GM21737 (cell line): Measurements from ENCODE around the gene RBMS3.

Source experiments
- ATAC-seq: cut with Tn5 transposase; IDR thresholded peaks from one replicate; pipeline ENCODE4 v1.9.1; 2021; ENCODE audit warnings: mild to moderate bottlenecking, moderate library complexity; ENCODE audit not compliant: unreplicated experiment

RBMS3 gene

DNA sequence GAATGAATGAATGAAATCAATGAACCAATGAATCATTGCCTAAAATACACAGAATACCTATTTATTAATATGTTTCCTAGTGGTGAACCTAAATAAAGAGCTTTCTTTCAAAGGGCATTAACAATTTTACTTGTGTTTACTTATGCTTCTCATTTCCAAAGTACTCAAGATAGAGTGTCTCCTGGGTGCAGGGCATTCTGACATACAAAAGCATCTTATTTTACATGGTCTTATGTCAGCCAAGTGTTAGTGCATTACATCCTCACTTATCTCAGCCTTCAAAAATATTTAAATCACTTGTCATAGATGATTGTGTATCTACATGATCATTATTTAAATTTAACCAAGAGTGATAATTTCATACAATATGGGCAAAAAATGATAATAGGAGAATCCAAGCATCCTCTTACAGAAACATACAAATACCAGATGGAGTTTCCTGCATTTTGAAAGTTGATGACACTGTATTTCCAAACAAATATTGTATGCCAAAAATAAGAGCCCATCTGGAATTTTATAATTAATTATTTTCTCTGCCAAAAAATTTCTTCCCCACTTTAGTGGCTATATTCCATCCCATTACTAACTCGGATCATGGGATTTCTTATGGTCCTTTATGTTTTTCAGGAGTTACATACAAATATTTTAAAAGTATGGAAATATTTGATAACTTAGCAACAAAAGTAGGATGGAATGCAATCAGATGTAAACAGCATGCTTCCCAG lies 279.0 kb downstream of the RBMS3 start:
- ATAC-seq, result no peak

DNA sequence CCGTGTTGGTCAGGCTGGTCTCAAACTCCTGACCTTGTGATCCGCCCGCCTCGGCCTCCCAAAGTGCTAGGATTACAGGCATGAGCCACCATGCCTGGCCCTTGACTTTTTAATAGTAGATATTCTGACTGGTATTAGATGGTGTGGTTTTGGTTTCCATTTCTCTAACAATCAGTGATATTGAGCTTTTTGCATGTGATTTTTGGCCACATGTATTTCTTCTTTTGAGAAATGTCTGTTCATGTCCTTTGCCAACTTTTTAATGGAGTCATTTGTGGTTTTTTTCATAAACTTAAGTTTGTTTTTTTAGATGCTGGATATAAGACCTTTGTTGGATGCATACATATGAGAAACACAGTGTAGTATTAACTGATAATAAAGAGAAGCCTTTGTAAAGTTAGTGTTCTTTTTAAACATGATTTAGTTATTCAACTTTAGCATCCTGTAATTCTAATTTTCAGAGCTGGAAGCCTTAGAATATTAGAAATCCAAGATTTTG lies 280.8 kb downstream of the RBMS3 start:
- no peak for ATAC-seq

DNA sequence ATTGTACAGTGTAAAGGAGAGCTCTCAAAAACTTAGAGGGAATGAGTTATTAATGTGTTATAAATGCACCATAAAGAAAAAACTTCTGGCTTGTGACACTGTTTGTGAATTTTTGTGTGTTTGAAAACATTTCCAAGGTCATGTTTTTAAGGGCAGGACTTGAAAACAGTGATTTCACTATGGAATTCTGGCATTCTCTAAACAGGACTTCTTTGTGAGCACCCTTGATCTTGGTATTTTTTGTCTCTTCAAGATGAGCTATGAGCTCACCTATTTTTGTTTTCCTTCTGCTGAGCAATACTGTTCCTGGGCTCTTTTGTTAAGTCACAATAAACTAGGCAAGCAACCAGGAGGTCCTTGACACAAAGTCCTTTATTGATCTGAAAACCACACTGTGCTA lies 284.4 kb downstream of the RBMS3 start:
- ATAC-seq, result no peak

DNA sequence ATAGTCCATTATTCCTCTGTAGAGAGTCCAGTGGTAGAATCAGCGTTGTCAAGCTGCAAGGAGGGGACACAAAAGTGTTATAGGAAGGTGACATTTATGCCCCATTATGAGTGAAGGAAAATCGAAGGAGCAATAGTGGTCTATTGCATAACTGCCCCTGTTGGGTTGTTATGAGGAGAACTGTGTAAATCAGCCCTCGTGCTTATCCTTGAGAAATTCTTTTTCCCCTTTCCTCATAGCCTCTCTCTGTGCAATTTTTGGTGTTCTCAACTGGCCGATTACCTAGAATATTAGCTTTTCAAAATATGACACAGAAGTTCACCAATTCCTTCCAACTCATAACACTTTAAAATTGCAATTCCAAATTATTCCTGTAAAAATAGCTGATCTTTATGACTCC lies 286.6 kb downstream of the RBMS3 start:
- no peak for ATAC-seq

DNA sequence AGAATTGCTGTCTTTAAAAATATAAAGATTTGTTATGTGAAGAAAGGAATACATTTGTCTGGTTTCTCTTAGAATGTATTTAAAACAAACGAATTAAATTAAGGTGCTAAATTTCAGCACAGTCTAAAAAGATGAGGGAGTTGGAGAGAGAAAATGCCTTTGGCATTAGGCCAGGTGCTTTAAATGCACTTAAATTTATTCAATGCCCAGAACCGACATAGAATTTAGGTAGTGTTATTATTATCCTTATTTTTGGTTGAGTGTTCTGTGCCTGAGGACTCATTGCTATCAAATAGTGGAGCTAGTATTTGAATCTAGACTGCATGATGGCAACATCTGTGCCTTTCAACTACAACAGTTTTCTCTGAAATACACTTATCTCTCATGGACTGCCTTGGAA lies 287.5 kb downstream of the RBMS3 start:
- no peak for ATAC-seq

DNA sequence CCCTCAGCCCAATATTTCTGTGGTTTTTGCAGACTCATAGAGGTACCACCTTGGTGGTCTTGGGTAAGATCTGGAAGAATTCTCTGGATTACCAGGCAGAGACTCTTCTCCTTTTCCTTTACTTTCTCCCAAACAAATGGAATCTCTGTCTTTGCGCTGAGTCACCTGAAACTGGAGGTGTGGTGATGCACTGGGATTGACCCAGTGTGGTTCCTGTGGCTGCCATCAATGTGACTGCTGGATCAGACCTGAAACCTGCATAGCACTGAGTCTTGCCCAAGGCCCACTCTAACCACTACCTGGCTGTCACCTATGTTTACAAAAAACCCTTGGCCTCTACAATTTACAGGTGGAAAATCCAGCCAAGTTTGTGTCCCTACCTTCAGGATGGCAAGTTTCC lies 295.3 kb downstream of the RBMS3 start:
- ATAC-seq, result no peak

DNA sequence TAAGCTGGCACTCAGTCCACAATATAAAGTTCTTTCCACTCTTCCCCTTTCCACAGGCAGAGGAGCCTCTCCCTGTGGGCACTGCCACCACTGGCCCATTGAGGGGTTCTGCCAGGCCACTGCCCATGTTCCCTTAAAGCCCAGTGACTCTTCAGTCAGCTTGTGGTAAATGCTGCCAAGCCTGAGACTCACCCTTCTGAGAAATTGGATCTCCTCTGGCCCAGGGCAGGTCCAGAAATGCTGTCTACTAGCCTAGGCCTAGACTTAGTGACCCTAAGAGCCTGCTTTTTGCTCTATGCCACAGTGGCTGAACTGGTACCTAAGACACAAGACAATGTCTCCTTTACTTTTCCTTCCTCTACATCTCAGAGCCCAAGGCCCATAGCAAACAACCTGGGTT lies 295.8 kb downstream of the RBMS3 start:
- ATAC-seq, result no peak

DNA sequence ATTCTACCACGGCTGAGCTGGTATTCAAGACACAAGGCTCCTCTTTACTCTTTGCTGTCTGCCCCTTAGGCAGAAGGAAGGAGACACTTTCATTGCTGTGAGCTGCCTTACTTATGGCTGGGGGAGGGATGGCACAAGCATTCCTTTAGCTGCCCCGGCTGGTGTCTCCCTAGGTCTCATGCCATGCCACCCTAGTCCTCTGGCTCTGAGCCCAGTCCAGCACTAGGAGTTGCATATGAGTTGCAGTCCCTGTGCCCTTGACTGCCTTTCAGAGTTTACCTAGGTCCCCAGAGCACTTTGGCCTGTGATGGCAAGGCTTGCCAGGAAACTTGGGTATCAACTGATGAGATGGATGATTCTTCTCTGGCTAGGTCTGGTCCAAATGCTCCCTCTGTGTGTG lies 296.4 kb downstream of the RBMS3 start:
- no peak for ATAC-seq

DNA sequence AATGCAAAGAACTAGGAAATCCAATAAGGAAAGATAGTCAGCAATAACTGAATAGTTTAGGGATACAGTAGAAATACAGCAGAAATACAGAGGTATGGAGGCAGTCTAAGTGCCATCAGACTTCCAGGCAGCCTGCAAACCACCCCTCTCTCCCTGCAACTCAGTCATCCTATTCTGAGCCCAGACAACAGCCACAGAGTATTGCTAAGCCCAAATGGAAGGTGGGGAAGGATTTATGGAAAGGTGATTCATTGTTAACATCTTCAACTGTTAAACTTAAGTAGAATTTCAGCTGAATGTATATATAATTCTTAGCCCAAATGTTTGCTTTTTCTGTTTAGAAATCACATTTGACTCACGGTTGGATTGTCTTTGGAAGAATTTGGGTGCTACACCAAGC lies 300.4 kb downstream of the RBMS3 start:
- ATAC-seq, result no peak

DNA sequence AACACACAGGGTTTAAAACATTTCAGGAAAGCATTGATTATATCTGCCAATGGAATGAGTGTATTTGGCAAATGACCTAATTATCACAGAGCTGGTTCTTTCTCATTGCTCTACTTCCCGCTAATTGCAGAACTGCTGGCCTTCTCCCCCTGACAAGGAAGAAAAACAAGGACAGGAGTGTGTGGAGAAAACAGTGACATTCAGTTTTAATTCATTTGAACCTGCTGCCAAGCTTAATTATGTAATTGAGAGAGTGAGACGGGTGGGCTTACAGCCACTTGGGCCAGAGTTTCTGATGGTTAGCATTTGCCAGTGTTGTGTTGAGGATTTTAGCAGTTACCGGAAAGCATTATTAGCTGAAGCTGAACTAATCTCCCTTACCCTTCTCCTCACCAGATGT lies 301.4 kb downstream of the RBMS3 start:
- no peak for ATAC-seq

DNA sequence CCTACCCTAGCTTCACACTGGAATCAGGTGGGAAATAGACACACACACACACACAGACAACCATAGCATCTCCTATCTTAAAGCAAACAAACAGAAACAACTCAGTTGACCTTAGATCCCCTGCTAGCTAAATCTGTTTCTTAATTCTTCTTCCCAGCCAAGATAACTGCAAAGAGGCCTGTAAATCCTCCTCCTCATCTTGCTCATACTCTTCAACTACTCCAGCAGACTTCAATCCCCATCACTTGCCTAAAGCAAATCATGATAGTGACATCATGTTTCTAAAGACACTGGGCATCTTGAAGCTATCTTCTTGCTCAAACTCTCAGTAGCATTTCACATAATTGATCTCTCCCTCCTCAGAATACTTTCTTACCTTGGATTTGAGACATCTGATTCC lies 303.0 kb downstream of the RBMS3 start:
- ATAC-seq, result no peak

DNA sequence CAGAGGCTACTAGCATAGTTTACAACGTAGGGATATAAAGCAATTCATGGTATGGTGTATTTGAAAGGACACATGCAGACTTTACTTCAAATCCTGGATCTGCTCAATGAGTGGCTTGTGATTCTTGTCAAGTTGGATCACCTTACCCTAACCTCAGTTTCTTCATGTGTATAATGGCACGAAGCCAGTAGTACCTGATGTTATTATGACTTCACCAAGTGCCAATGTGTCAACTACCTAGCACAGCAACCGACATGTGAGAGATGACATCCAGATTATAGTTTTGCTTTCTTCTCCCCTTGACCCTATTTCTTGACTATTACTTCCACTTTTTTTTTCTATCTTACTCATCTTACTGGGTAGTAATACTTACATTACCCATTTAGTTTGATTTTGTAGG lies 304.5 kb downstream of the RBMS3 start:
- no peak for ATAC-seq

DNA sequence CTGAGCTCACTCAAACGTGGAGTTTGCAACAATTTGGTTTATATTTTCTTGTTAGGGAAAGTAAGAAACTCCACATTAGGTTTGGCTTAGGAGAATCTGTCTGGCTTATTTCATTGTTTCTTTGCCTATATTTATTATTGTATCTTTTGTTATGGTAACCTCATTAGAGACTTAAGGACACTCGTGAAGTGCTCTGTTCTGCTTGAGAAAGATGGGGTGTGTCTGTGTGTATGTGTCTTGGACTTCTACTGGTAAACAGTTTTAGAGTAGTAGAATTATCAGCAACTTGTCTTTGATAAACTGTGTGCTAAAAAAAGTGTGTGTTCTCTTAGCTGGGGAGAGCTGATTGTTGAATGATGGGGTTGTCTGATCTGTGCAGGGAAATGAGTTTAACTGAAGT lies 306.5 kb downstream of the RBMS3 start:
- ATAC-seq, result no peak

DNA sequence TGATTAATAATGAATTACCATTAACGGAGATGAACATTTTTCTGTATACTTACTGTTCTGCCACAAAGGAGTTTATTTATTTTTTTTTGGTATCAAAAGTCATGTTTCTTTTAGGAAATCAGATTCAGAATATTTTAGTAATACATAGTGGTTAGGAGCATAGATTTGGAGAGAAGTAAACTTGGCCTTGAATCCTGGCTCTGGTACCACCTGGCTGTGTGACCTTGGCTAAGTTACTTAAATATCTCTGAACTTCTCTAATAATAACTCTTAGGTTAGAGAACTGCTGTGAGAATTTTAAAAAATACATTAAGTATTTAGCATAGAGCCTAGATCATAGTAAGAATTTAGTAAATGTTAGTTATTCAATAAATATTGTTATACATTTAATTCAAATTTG lies 309.1 kb downstream of the RBMS3 start:
- ATAC-seq, result no peak

DNA sequence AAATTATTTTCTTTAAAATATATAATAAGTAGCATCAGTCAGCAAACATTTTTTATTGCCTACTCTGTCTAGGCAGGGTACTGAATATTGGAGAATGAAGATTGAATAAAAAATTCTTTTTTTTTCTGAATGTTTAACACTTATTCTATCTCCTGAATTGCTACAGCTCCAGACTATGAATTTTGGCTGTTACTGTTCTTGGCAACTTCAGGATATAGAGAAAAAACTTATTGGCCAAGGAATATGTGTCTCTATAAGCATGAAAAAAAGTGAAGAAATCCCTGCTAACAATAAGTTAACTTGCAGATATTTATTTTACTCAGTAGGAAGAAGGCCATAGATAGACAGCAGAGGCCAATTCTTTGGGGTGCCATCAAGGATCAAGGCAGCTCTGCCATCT lies 309.6 kb downstream of the RBMS3 start:
- no peak for ATAC-seq

DNA sequence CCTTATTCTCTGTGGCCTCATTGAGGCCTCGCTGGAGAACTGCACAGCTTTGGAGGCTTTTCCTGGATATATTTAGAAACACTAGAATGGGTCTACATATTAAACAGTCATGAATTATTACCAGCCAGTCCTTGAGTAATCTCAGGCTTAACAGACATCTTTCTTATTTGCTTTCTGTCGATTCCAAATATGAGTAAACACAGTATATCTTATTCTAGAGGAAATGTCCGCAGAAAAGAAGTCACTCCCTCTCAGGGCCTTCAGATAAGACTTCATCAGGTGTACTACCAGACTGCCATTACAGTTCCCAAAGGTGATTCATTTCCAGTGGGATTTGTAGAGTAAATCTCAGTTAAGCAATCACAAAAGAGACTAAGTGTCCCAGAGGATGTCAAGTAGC lies 310.7 kb downstream of the RBMS3 start:
- ATAC-seq, result no peak

DNA sequence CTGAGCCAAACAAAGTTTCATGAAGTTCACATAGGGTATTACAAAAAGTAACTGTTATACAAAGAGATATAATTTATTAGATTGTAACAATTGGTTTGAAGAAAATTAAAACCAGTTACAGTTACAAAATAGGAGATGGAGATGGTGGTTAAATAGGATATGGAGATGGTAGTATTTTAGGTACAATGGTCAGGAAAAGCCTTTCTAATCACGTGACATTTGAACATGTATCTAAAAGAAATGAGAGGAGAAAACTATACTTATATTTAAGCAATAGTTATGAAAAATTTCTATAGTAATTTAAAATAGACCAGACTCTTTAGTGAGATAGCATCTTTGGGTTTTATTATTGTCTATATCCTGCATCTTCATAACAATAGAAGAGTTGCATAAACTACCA lies 312.9 kb downstream of the RBMS3 start:
- no peak for ATAC-seq

DNA sequence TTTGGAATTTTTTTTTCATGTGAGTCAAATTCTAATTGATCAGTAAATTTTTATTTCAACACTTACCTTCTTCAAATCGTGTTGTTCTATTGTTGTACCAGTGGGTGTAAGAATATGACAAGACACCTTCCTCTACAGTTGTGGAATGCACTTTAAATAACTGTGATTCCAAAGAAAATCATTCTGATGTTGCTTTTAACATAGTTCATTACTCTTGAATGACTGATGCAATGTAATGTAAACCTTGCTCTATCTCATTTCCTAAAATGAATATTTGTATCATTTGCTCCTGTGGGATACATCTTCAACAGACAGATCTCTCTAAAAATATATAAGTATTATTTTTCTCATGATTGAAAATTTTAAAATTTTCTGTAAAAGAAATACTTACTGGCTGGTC lies 313.4 kb downstream of the RBMS3 start:
- no peak for ATAC-seq

DNA sequence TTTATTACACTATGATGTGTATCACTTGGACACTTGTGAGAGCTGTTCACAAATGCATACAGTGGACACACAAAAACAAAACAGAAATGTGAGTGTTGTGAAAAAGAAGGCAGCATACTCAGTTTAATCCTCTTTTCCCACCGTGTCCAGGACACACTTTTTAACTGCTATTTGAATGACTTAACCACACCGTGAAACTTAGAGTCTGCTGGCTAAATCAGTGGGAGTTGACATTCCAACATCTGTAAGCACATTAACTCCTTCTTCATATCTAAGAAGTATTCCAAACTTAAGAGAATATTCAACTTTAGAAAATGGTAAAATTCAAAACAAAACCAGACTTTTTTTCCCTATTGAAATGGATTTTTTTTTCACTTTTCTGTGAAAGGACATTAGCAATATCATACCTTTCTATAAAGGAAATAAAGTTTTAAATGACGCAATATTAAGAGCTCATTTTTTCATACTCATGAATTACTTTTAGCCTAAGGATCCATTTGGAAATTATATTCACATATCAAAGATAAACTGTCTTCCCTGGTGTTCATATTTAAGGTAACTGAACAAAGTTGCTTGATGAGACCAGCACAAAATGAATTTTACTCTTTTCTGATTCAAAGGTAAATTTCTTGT lies 316.6 kb downstream of the RBMS3 start:
- no peak for ATAC-seq

DNA sequence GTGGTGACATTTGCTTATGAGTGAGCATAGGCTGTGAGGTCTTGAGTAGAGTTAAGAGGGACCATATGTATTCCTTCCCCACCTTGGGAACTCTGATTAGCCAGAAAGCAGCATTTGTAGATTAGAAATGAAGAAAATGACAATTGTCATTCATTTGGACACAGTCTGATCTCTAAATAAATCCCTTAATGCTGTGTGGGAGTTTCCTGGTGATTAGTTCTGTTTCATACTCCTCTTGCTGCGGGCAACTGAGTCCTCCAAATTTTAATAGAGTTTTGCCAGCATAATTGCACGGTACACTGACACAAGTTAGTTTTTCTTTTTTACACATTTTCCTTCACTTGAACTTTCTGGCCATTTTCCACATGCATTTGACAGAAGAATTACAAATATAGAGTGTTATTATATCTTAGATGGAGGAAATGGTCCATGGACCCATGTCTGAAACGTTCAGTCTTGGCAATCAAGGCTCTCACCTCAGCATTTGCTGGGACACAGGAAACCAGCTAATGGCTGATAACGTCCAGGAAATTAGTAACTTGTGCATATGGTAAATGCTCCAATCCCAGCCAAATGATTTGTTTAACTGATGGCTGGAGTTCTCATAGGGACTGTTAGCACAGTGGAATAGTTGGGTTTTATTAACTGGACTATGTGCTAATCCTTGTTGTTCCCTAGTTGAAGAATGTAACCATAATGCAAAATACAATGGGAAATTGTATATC lies 321.2 kb downstream of the RBMS3 start:
- ATAC-seq, result no peak

DNA sequence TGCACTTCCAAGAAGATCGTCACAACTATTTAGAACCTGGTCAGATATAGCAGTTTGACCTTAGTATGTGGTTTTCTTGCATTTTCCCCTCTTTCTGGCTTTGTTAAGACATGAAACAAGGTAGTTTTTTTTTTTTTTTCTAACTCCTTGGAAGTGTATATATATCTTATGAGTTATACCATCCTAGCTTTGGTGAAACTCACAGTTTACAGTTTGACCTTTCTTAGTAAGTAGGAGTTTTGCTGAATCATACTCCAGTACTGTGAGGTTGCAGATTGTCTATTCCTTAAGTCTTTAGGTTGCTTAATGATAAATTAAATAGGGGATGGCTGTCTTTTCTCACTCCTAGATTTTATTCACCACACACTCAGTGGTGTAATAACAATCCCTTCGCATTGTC lies 325.0 kb downstream of the RBMS3 start:
- no peak for ATAC-seq

DNA sequence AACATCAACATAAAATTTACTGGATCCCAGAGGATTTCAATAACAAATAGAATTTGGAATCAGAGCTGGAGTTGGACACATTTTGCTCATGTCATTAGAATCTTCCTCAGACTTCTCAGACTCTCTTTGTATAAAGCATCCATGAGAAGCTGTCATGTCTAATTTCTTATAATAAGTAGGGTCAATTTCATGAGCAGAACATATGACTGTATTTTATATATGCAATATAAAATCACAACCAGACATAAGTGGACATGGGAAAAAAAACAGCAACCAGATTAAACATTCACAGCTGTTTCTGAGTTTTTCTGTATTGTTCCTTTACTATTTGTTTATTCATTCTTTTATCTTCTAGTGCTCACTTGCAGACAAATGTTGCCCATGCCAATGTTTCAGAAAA lies 325.5 kb downstream of the RBMS3 start:
- ATAC-seq, result no peak
